ENCODE measurements around the gene HOMER2. TPM values are rescaled to one million over a fixed set of nuclear protein-coding genes. Genes with fewer than 3 reads are reported as not detected.

HOMER2 gene
- total RNA-seq, 1 donor from 2014 or later, result 9.4 TPM

- Mint-ChIP-seq H3K4me1 (no peaks in the 10 kb centered on the region), H3K9me3 (no peaks in the 10 kb centered on the region), H3K27ac (no peak overlapping the region), H3K36me3 (ENCODE audit: low read depth) (no peaks in the 10 kb centered on the region), H3K27me3 (no peaks in the 10 kb centered on the region), H3K4me3 (no peak overlapping the region)
- intact Hi-C loops (cut with micrococcal nuclease), result no loop called here
- TF ChIP-seq CTCF (IDR thresholded peaks at IDR 0.05), result no peak
- DNase-seq (no peak), ATAC-seq (ENCODE audit: low read depth) (no peak)
- CTCF ChIA-PET, result no interaction called here
- POLR2A ChIA-PET, result no interaction called here
These were observed 74.2 kb downstream of the HOMER2 start for GRCh38 chr15:82878325-82878724.

DNA sequence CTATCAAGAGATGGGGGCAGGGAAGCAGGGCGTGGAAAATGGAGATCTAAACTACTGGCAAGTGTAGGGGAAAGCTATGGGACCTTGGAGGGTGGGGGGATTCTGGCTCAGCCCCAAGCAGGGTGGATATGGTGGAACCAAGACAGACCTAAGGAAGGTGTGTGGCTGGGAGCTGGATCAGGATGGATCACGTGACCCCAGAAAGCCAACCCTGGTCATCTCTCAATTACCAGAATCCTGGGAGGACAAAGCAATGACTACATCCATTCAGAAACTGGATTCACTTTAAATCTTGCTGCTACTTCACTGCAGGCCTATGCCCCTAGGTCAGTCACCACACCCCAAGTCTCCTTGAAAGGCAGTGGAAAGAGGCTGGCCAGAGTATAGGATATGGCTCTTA lies 74.7 kb downstream of the HOMER2 start:
- no peak for TF ChIP-seq CTCF (IDR thresholded peaks at IDR 0.05)
- Mint-ChIP-seq H3K36me3 (ENCODE audit: low read depth) (no peaks in the 10 kb centered on the region), H3K27me3 (no peaks in the 10 kb centered on the region), H3K4me1 (no peaks in the 10 kb centered on the region), H3K27ac (no peak overlapping the region), H3K9me3 (no peaks in the 10 kb centered on the region), H3K4me3 (no peak overlapping the region)
- ChIA-PET POLR2A (no interaction called here), CTCF (no interaction called here)
- intact Hi-C loops (cut with micrococcal nuclease), result no loop called here
- ATAC-seq (ENCODE audit: low read depth) (no peak), DNase-seq (no peak)

DNA sequence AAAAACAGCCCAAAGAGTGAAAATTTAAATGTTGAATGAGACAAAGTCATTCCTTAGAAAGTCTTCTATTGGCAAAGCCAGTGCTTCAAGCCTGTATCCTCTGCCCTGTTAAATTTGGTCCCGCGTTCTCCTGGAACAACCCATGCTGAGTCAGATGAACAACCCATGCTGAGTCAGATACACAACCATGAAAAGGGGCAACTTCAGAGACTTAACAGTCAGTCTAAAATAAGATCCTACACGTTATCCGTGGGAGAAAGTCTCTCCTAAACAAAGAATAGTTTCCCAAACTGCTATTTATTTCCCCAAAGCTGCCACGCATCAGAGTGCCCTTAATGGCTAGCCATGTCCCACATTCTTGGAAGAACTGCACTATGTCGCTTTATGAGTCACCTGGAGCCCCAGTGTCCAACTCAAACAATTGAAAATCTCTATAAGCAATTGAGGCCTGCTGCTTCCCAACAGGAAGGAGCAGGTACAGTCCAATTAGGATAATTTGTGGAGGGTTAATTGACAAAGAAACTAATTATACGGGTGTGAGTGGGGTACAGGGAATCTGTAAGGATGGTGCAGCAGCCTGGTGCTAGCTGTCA lies 77.0 kb downstream of the HOMER2 start:
- POLR2A ChIA-PET, result no interaction called here
- CTCF ChIA-PET, result no interaction called here
- no peak for ATAC-seq (ENCODE audit: low read depth)
- Mint-ChIP-seq H3K36me3 (ENCODE audit: low read depth) (no peaks in the 10 kb centered on the region), H3K9me3 (no peaks in the 10 kb centered on the region), H3K4me3 (no peak overlapping the region), H3K27me3 (no peaks in the 10 kb centered on the region), H3K27ac (no peak overlapping the region), H3K4me1 (peaks cover 21% of the 10 kb centered on the region)
- intact Hi-C loops (cut with micrococcal nuclease), result no loop called here
- DNase-seq, result no peak
- TF ChIP-seq CTCF (IDR thresholded peaks at IDR 0.05), result no peak

GRCh38 chr15:82874961-82875360 lies 77.6 kb downstream of the HOMER2 start:
- intact Hi-C loops (cut with micrococcal nuclease), result no loop called here
- ChIA-PET CTCF (no interaction called here), POLR2A (no interaction called here)
- no peak overlapping the region for H3K27ac Mint-ChIP-seq
- H3K36me3 Mint-ChIP-seq (ENCODE audit: low read depth), result no peaks in the 10 kb centered on the region
- ATAC-seq (ENCODE audit: low read depth) (no peak), DNase-seq (no peak)
- no peaks in the 10 kb centered on the region for H3K27me3 Mint-ChIP-seq
- TF ChIP-seq CTCF (IDR thresholded peaks at IDR 0.05), result no peak
- peaks cover 21% of the 10 kb centered on the region for H3K4me1 Mint-ChIP-seq
- no peak overlapping the region for H3K4me3 Mint-ChIP-seq
- no peaks in the 10 kb centered on the region for H3K9me3 Mint-ChIP-seq

DNA sequence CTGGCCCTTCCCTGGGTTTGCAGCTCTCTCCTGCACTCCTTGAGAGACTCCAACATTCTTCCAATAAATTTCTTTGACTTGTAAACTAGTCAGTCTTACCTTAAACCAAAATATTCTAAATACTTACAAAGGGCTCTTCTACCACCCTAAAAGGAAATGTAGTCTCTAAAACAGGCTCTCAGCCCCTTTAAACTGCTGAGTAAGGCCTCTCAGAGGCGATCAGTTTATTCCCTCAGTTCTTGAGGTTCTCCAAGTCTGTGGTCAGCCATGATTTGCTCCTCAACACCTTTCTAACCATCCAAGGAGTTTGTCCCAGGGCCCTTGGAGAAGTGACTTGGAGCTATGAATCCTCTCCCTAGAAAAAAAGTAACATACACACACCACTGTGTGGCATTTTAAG lies 78.3 kb downstream of the HOMER2 start:
- intact Hi-C loops (cut with micrococcal nuclease), result no loop called here
- TF ChIP-seq CTCF (IDR thresholded peaks at IDR 0.05), result no peak
- Mint-ChIP-seq H3K9me3 (no peaks in the 10 kb centered on the region), H3K4me3 (no peak overlapping the region), H3K36me3 (ENCODE audit: low read depth) (no peaks in the 10 kb centered on the region), H3K27me3 (no peaks in the 10 kb centered on the region), H3K27ac (no peak overlapping the region), H3K4me1 (peaks cover 21% of the 10 kb centered on the region)
- DNase-seq (no peak), ATAC-seq (ENCODE audit: low read depth) (no peak)
- POLR2A ChIA-PET, result no interaction called here
- CTCF ChIA-PET, result no interaction called here

Measured in activated B cell treated with CpG ODN at 0.5 μM for 24 hours (primary cell).